ENCODE results near the gene FDXR. TPM values are rescaled to one million over a fixed set of nuclear protein-coding genes. Genes with fewer than 3 reads are reported as not detected.
A peak's percentile ranks its signal among the peaks of the same experiment; 100 is the strongest.
"Not testable (repeated sequence)": the region's sequence is repeated elsewhere in the genome, so short reads cannot be mapped to it uniquely, and the experiment has no call there.

FDXR gene
- 14.5 and 18.3 TPM in 2 replicates for total RNA-seq (2014; rRNA removed; shearing (Covaris generic))

GRCh38 chr17:74872313-74873036, at the start of gene FDXR:
TSS of gene FDXR (minus strand) at chr17:74872994. CDS start at chr17:74872944, 50 bp downstream.
- no peaks in the 10 kb centered on the region for H3K36me3 ChIP-seq
- H3K27ac ChIP-seq, result peak within 1 kb of the TSS; percentile 85
- peak in 1 of 2 experiments; percentile 70 for DNase-seq (ENCODE audit: low read depth in 1 of 2, low spot score in 2 of 2)
- H3K9me3 ChIP-seq (replicated peaks), result no peaks in the 10 kb centered on the region
- peak within 1 kb of the TSS; percentile 49 for H3K4me3 ChIP-seq
- peaks cover 16% of the 10 kb centered on the region for H3K4me1 ChIP-seq (replicated peaks)
- H3K27me3 ChIP-seq (replicated peaks), result no peaks in the 10 kb centered on the region

GRCh38 chr17:74922172-74922571, 49.4 kb upstream of the FDXR start:
- Histone ChIP-seq H3K4me1 (replicated peaks) (peaks cover 22% of the 10 kb centered on the region), H3K4me3 (no peak overlapping the region), H3K27ac (no peak overlapping the region), H3K36me3 (no peaks in the 10 kb centered on the region), H3K9me3 (replicated peaks) (peaks cover 3% of the 10 kb centered on the region; the same call in 1 of the 2 replicates), H3K27me3 (replicated peaks) (peaks cover 96% of the 10 kb centered on the region)
- no peak for DNase-seq (ENCODE audit: low read depth in 1 of 2, low spot score in 2 of 2)

GRCh38 chr17:74921769-74922168, 49.0 kb upstream of the FDXR start:
- Histone ChIP-seq H3K4me1 (replicated peaks) (peaks cover 22% of the 10 kb centered on the region), H3K4me3 (no peak overlapping the region)

GRCh38 chr17:74921026-74921681, 48.4 kb upstream of the FDXR start:
- H3K4me1 ChIP-seq (replicated peaks), result peaks cover 22% of the 10 kb centered on the region
- peaks cover 92% of the 10 kb centered on the region for H3K27me3 ChIP-seq (replicated peaks)
- H3K27ac ChIP-seq, result no peak overlapping the region
- peaks cover 3% of the 10 kb centered on the region; the same call in 1 of the 2 replicates for H3K9me3 ChIP-seq (replicated peaks)
- DNase-seq (ENCODE audit: low read depth in 1 of 2, low spot score in 2 of 2), result no peak
- H3K4me3 ChIP-seq, result no peak overlapping the region
- H3K36me3 ChIP-seq, result no peaks in the 10 kb centered on the region

More at GRCh38 chr17:74921769-74922168, 49.0 kb upstream of the FDXR start:
- Histone ChIP-seq H3K36me3 (no peaks in the 10 kb centered on the region), H3K9me3 (replicated peaks) (peaks cover 3% of the 10 kb centered on the region; the same call in 1 of the 2 replicates), H3K27ac (no peak overlapping the region), H3K27me3 (replicated peaks) (peaks cover 96% of the 10 kb centered on the region)
- DNase-seq (ENCODE audit: low read depth in 1 of 2, low spot score in 2 of 2), result no peak

GRCh38 chr17:74920642-74921025, 47.8 kb upstream of the FDXR start:
- Histone ChIP-seq H3K4me3 (no peak overlapping the region), H3K27me3 (replicated peaks) (peaks cover 87% of the 10 kb centered on the region), H3K36me3 (no peaks in the 10 kb centered on the region), H3K4me1 (replicated peaks) (peaks cover 22% of the 10 kb centered on the region), H3K27ac (no peak overlapping the region), H3K9me3 (replicated peaks) (peaks cover 3% of the 10 kb centered on the region; the same call in 1 of the 2 replicates)
- no peak for DNase-seq (ENCODE audit: low read depth in 1 of 2, low spot score in 2 of 2)

GRCh38 chr17:74920306-74920620, 47.5 kb upstream of the FDXR start:
- DNase-seq (ENCODE audit: low read depth in 1 of 2, low spot score in 2 of 2), result no peak
- H3K36me3 ChIP-seq, result no peaks in the 10 kb centered on the region
- H3K27ac ChIP-seq, result no peak overlapping the region
- peaks cover 22% of the 10 kb centered on the region for H3K4me1 ChIP-seq (replicated peaks)
- H3K4me3 ChIP-seq, result no peak overlapping the region
- peaks cover 84% of the 10 kb centered on the region for H3K27me3 ChIP-seq (replicated peaks)
- H3K9me3 ChIP-seq (replicated peaks), result peaks cover 3% of the 10 kb centered on the region; the same call in 1 of the 2 replicates

- Histone ChIP-seq H3K27me3 (replicated peaks) (peaks cover 82% of the 10 kb centered on the region), H3K27ac (no peak overlapping the region), H3K4me1 (replicated peaks) (peaks cover 22% of the 10 kb centered on the region), H3K4me3 (no peak overlapping the region), H3K9me3 (replicated peaks) (peaks cover 3% of the 10 kb centered on the region; the same call in 1 of the 2 replicates), H3K36me3 (no peaks in the 10 kb centered on the region)
- DNase-seq (ENCODE audit: low read depth in 1 of 2, low spot score in 2 of 2), result no peak
Measured at GRCh38 chr17:74919440-74920305, 46.9 kb upstream of the FDXR start.

- no peak for DNase-seq (ENCODE audit: low read depth in 1 of 2, low spot score in 2 of 2)
- Histone ChIP-seq H3K4me3 (no peak overlapping the region), H3K27me3 (replicated peaks) (peaks cover 75% of the 10 kb centered on the region), H3K27ac (no peak overlapping the region), H3K9me3 (replicated peaks) (peaks cover 3% of the 10 kb centered on the region; the same call in 1 of the 2 replicates), H3K4me1 (replicated peaks) (peaks cover 20% of the 10 kb centered on the region), H3K36me3 (no peaks in the 10 kb centered on the region)
Measured at GRCh38 chr17:74918906-74919305, 46.1 kb upstream of the FDXR start.

GRCh38 chr17:74917430-74917829, 44.6 kb upstream of the FDXR start:
- Histone ChIP-seq H3K4me1 (replicated peaks) (peaks cover 9% of the 10 kb centered on the region; the same call in 1 of the 2 replicates), H3K9me3 (replicated peaks) (peaks cover 3% of the 10 kb centered on the region; the same call in 1 of the 2 replicates), H3K4me3 (no peak overlapping the region), H3K27me3 (replicated peaks) (peaks cover 63% of the 10 kb centered on the region), H3K27ac (no peak overlapping the region), H3K36me3 (no peaks in the 10 kb centered on the region)
- DNase-seq (ENCODE audit: low read depth in 1 of 2, low spot score in 2 of 2), result no peak

- H3K27ac ChIP-seq, result no peak overlapping the region
- no peaks in the 10 kb centered on the region for H3K36me3 ChIP-seq
- no peak overlapping the region for H3K4me3 ChIP-seq
- H3K9me3 ChIP-seq (replicated peaks), result peaks cover 3% of the 10 kb centered on the region; the same call in 1 of the 2 replicates
- H3K27me3 ChIP-seq (replicated peaks), result peaks cover 59% of the 10 kb centered on the region
- DNase-seq (ENCODE audit: low read depth in 1 of 2, low spot score in 2 of 2), result no peak
- H3K4me1 ChIP-seq (replicated peaks), result peaks cover 9% of the 10 kb centered on the region; the same call in 1 of the 2 replicates
Measured at GRCh38 chr17:74916851-74917199, 44.0 kb upstream of the FDXR start.

- DNase-seq (ENCODE audit: low read depth in 1 of 2, low spot score in 2 of 2), result no peak
- no peak overlapping the region for H3K27ac ChIP-seq
- H3K4me1 ChIP-seq (replicated peaks), result peaks cover 9% of the 10 kb centered on the region; the same call in 1 of the 2 replicates
- H3K27me3 ChIP-seq (replicated peaks), result peaks cover 54% of the 10 kb centered on the region
- H3K36me3 ChIP-seq, result no peaks in the 10 kb centered on the region
- H3K4me3 ChIP-seq, result no peak overlapping the region
- H3K9me3 ChIP-seq (replicated peaks), result peaks cover 3% of the 10 kb centered on the region; the same call in 1 of the 2 replicates
Measured at GRCh38 chr17:74916136-74916850, 43.5 kb upstream of the FDXR start.

- H3K4me3 ChIP-seq; DNase-seq (ENCODE audit: low read depth in 1 of 2, low spot score in 2 of 2); H3K27ac ChIP-seq: not testable (repeated sequence)
Measured at GRCh38 chr17:74911423-74911822, 38.6 kb upstream of the FDXR start.

GRCh38 chr17:74909097-74909496, 36.3 kb upstream of the FDXR start:
- not testable (repeated sequence) for DNase-seq (ENCODE audit: low read depth in 1 of 2, low spot score in 2 of 2); H3K36me3 ChIP-seq; H3K27ac ChIP-seq; H3K4me1 ChIP-seq (replicated peaks); H3K9me3 ChIP-seq (replicated peaks); H3K4me3 ChIP-seq
- H3K27me3 ChIP-seq (replicated peaks), result peaks cover 38% of the 10 kb centered on the region

More at GRCh38 chr17:74911423-74911822, 38.6 kb upstream of the FDXR start:
- not testable (repeated sequence) for H3K9me3 ChIP-seq (replicated peaks); H3K36me3 ChIP-seq; H3K4me1 ChIP-seq (replicated peaks)
- H3K27me3 ChIP-seq (replicated peaks), result peaks cover 25% of the 10 kb centered on the region
